ENCODE data around the gene PRKN.

Gene PRKN

GRCh38 chr6:161813156-161813555 lies 914.4 kb downstream of the PRKN start:
- no peak for ATAC-seq (ENCODE audit: insufficient read depth, low read depth)
- Histone ChIP-seq H3K9ac (ENCODE audit: low read depth, low read length) (no peak overlapping the region), H3K36me3 (ENCODE audit: insufficient read depth, low read length) (no peaks in the 10 kb centered on the region), H3K4me3 (ENCODE audit: low read depth in 1 of 2, low read length in 2 of 2) (no peak overlapping the region), H3K9me3 (ENCODE audit: insufficient read depth, low read length, severe bottlenecking) (peaks cover 3% of the 10 kb centered on the region), H3K79me2 (ENCODE audit: insufficient read depth, low read length) (no peaks in the 10 kb centered on the region), H4K20me1 (ENCODE audit: insufficient read depth, low read length) (no peaks in the 10 kb centered on the region), H3K27me3 (ENCODE audit: insufficient read depth, low read length, poor library complexity) (no peaks in the 10 kb centered on the region), H3K4me2 (ENCODE audit: insufficient read depth, low read length) (no peak overlapping the region), H3K4me1 (ENCODE audit: insufficient read depth, low read length) (no peaks in the 10 kb centered on the region), H2AFZ (ENCODE audit: low read depth, low read length) (no peak overlapping the region), H3K27ac (ENCODE audit: low read length) (no peak overlapping the region)
- DNase-seq: no peak
- no peak for TF ChIP-seq CTCF (IDR thresholded peaks at IDR 0.05; ENCODE audit: borderline replicate concordance, extremely low read depth, low read length, poor library complexity, severe bottlenecking)

GRCh38 chr6:161809971-161810370 lies 917.6 kb downstream of the PRKN start:
- Histone ChIP-seq H3K36me3 (ENCODE audit: insufficient read depth, low read length) (no peaks in the 10 kb centered on the region), H3K27ac (ENCODE audit: low read length) (no peak overlapping the region), H3K4me2 (ENCODE audit: insufficient read depth, low read length) (no peak overlapping the region), H3K27me3 (ENCODE audit: insufficient read depth, low read length, poor library complexity) (no peaks in the 10 kb centered on the region), H4K20me1 (ENCODE audit: insufficient read depth, low read length) (no peaks in the 10 kb centered on the region), H3K79me2 (ENCODE audit: insufficient read depth, low read length) (no peaks in the 10 kb centered on the region), H3K4me1 (ENCODE audit: insufficient read depth, low read length) (no peaks in the 10 kb centered on the region), H3K4me3 (ENCODE audit: low read depth in 1 of 2, low read length in 2 of 2) (no peak overlapping the region), H3K9ac (ENCODE audit: low read depth, low read length) (no peak overlapping the region), H2AFZ (ENCODE audit: low read depth, low read length) (no peak overlapping the region), H3K9me3 (ENCODE audit: insufficient read depth, low read length, severe bottlenecking) (peaks cover 3% of the 10 kb centered on the region)
- no peak for TF ChIP-seq EZH2 (IDR thresholded peaks at IDR 0.05; ENCODE audit: borderline replicate concordance, low read depth, low read length, severe bottlenecking)
- no peak for TF ChIP-seq CTCF (IDR thresholded peaks at IDR 0.05; ENCODE audit: borderline replicate concordance, extremely low read depth, low read length, poor library complexity, severe bottlenecking)
- ATAC-seq (ENCODE audit: insufficient read depth, low read depth): no peak
- DNase-seq: no peak

DNA sequence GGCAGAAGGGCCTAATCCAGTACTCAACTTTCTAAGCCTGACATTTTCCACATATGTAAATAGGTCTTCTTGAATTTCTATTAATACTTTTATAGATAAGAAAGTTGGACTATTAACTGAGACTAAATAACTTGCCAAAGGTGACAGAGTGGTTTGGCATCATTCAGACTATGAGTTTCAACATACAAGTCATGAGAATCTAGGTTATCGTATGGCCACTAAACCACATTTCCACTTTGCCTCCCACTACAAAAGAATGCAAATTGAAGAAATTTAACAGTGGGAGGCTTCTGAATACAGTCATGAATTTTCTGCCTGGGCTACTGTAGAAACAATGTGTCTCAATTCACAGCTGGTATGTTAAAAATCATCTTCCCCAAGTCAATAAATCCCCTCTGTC lies 922.7 kb downstream of the PRKN start:
- Histone ChIP-seq H2AFZ (ENCODE audit: low read depth, low read length) (no peak overlapping the region), H3K4me3 (ENCODE audit: low read depth in 1 of 2, low read length in 2 of 2) (no peak overlapping the region), H4K20me1 (ENCODE audit: insufficient read depth, low read length) (no peaks in the 10 kb centered on the region), H3K79me2 (ENCODE audit: insufficient read depth, low read length) (no peaks in the 10 kb centered on the region), H3K9ac (ENCODE audit: low read depth, low read length) (no peak overlapping the region), H3K36me3 (ENCODE audit: insufficient read depth, low read length) (no peaks in the 10 kb centered on the region), H3K27me3 (ENCODE audit: insufficient read depth, low read length, poor library complexity) (no peaks in the 10 kb centered on the region), H3K9me3 (ENCODE audit: insufficient read depth, low read length, severe bottlenecking) (peaks cover 4% of the 10 kb centered on the region), H3K4me2 (ENCODE audit: insufficient read depth, low read length) (no peak overlapping the region), H3K27ac (ENCODE audit: low read length) (no peak overlapping the region), H3K4me1 (ENCODE audit: insufficient read depth, low read length) (no peaks in the 10 kb centered on the region)
- no peak for ATAC-seq (ENCODE audit: insufficient read depth, low read depth)
- no peak for TF ChIP-seq EZH2 (IDR thresholded peaks at IDR 0.05; ENCODE audit: borderline replicate concordance, low read depth, low read length, severe bottlenecking)
- no peak for TF ChIP-seq CTCF (IDR thresholded peaks at IDR 0.05; ENCODE audit: borderline replicate concordance, extremely low read depth, low read length, poor library complexity, severe bottlenecking)
- no peak for DNase-seq

- H3K4me3 ChIP-seq (ENCODE audit: low read depth in 1 of 2, low read length in 2 of 2): no peak overlapping the region
- H3K36me3 ChIP-seq (ENCODE audit: insufficient read depth, low read length): no peaks in the 10 kb centered on the region
- no peaks in the 10 kb centered on the region for H3K4me1 ChIP-seq (ENCODE audit: insufficient read depth, low read length)
- H3K4me2 ChIP-seq (ENCODE audit: insufficient read depth, low read length): no peak overlapping the region
- no peaks in the 10 kb centered on the region for H3K27me3 ChIP-seq (ENCODE audit: insufficient read depth, low read length, poor library complexity)
- H3K9me3 ChIP-seq (ENCODE audit: insufficient read depth, low read length, severe bottlenecking): peaks cover 4% of the 10 kb centered on the region
- H3K9ac ChIP-seq (ENCODE audit: low read depth, low read length): no peak overlapping the region
- H4K20me1 ChIP-seq (ENCODE audit: insufficient read depth, low read length): no peaks in the 10 kb centered on the region
- no peak for DNase-seq
- no peaks in the 10 kb centered on the region for H3K79me2 ChIP-seq (ENCODE audit: insufficient read depth, low read length)
- ATAC-seq (ENCODE audit: insufficient read depth, low read depth): no peak
- H3K27ac ChIP-seq (ENCODE audit: low read length): no peak overlapping the region
- no peak overlapping the region for H2AFZ ChIP-seq (ENCODE audit: low read depth, low read length)
- no peak for TF ChIP-seq EZH2 (IDR thresholded peaks at IDR 0.05; ENCODE audit: borderline replicate concordance, low read depth, low read length, severe bottlenecking)
- TF ChIP-seq CTCF (IDR thresholded peaks at IDR 0.05; ENCODE audit: borderline replicate concordance, extremely low read depth, low read length, poor library complexity, severe bottlenecking): no peak
Observed at GRCh38 chr6:161803131-161803530, 924.4 kb downstream of the PRKN start.

All from DND-41 (cell line).